Measurements from ENCODE around the gene SUSD1.

DNA sequence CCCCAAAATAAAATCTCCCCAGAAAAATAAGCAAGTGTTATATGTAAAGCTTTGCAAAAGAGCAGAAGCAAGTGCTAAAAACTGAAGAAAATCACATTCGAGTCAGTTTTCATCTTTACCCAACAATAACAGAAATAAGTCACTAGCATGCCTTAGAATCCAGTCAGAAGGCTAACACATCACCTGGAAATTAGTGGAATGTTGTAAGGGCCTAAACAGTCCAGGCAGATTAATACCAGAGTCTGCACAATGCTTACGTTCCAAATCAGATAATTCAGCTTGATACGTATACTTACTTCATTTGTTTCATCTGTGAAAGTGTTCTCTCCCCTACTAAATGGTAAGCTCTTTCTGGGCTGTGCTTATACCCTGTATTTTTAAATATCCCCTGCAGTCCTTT is 42.7 kb downstream of the SUSD1 start:
- TF ChIP-seq, protein P1, sequence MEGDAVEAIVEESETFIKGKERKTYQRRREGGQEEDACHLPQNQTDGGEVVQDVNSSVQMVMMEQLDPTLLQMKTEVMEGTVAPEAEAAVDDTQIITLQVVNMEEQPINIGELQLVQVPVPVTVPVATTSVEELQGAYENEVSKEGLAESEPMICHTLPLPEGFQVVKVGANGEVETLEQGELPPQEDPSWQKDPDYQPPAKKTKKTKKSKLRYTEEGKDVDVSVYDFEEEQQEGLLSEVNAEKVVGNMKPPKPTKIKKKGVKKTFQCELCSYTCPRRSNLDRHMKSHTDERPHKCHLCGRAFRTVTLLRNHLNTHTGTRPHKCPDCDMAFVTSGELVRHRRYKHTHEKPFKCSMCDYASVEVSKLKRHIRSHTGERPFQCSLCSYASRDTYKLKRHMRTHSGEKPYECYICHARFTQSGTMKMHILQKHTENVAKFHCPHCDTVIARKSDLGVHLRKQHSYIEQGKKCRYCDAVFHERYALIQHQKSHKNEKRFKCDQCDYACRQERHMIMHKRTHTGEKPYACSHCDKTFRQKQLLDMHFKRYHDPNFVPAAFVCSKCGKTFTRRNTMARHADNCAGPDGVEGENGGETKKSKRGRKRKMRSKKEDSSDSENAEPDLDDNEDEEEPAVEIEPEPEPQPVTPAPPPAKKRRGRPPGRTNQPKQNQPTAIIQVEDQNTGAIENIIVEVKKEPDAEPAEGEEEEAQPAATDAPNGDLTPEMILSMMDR (IDR thresholded peaks at IDR 0.05), result no peak
- TF ChIP-seq POLR2AphosphoS5 (IDR thresholded peaks at IDR 0.05), result no peak

Measured in stomach (tissue), 4 donors.